HG03565 (cell line): ENCODE measurements around the gene INPP5K.
"Not testable (repeated sequence)": the region's sequence is repeated elsewhere in the genome, so short reads cannot be mapped to it uniquely, and the experiment has no call there.

ENCODE experiments used
- ATAC-seq: cut with Tn5 transposase; IDR thresholded peaks from one replicate; pipeline ENCODE4 v1.9.1; 2021; ENCODE audit warnings: mild to moderate bottlenecking, moderate library complexity; ENCODE audit not compliant: unreplicated experiment

The INPP5K gene

DNA sequence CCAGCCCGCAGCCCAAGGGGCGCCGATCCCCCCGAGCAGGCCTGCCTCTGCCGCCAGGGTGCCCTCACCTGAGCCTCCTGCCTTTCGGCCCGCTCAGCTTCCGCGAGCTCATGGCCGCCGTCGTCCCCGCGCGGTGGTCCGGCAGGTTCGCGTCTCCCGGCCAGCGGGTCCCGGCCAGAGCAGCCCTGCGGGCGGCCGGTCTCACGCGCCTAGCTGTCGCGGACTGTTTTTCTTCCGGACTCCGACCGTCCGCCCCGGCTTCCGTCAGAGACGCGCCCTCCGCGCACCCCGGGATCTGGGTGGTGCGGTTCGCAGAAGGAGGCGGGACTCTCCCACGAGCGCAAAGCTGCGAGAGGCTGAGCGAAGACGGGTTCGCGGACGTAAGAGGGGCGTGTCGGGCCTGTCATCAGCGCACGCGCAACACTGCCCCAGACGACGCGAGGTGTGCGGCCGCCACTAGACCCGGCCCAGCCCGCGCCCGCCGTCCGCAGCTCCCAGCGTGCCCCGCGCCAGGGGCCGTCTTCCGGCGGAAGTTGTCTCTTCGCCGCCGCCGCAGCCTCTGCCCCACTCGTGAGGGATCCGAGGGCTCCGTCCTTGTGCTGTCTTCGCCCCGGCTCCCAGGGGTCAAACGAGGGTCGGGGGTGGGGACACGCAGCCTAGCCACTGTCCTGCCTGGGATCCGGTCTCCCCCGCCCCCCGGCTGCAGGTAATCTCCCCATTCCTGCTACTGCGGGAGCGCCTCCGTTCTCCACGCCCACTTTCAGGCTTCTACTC lies at the start of gene INPP5K:
Gene INPP5K (minus strand): TSS at position 225 of the 774 bp plus-strand sequence. CDS start 113 bp downstream, at position 112.
- ATAC-seq = peak; percentile 91

DNA sequence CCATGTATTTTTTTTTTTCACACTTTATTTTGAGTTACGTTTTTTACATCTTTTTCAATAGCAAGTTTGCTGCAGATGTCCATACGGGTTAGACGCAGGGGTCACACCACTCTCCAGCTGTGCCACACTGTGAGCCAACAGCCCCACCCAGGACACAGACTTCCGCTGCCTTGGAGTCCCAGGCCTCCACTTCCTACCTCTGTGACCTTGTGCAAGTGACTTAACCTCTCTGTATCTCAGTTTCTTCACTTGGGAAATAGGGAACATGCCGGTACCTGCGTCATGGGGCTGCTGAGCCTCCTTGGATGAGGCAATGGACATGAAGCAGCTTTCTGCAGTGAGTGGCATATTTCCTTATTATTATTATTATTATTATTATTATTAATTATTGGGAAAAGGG lies 49.5 kb upstream of the INPP5K start:
- no peak for ATAC-seq

DNA sequence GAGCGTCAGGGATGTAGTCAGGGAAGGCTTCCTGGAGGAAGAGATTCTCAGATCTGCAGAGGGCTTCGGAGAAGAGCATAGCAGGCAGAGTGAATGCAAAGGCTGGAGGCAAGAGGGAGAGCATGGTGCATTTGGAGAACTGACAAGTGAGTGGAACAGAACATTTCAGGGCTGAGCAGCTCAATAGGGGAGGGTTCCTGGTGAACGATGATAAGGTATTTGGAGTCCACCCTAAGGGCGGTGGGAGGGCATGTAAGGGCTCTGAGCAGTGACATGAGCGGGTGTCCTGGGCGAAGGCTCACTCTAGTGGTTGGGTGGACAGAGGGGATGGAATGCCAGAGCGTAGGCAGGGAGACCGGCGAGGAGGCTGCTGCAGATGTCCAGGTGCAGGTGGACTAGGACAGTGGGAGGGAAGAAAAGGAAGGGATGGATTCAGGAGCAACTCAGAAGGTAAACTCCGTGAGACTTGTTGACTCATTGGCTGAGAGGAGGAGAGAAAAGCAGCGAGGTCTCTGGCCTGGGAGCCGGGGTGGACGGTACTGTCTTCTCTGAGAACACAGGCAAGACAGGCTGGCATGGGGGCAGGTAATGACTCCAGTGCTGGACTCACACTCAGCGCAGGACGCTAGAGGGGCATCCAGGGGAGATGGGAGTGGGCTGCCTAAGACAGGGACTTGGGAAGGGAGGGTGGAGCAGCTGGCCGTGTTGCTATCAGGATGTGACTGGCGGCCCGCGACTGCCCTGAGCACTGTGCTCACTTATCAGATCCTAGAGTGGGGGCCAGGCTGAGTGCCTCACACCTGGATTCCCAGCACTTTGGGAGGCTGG lies 47.6 kb upstream of the INPP5K start:
- ATAC-seq = no peak

DNA sequence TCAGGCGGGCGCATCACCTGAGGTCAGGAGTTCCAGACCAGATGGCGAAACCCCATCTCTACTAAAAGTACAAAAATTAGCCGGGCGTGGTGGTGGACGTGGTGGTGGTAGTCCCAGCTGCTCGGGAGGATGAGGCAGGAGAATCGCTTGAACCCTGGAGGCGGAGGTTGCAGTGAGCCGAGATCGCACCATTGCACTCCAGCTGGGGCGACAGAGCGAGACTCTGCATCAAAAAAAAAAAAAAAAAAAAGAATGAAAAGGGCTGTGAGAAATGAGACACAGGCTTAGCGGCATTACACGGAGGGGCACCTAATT lies 47.0 kb upstream of the INPP5K start:
- ATAC-seq = not testable (repeated sequence)

DNA sequence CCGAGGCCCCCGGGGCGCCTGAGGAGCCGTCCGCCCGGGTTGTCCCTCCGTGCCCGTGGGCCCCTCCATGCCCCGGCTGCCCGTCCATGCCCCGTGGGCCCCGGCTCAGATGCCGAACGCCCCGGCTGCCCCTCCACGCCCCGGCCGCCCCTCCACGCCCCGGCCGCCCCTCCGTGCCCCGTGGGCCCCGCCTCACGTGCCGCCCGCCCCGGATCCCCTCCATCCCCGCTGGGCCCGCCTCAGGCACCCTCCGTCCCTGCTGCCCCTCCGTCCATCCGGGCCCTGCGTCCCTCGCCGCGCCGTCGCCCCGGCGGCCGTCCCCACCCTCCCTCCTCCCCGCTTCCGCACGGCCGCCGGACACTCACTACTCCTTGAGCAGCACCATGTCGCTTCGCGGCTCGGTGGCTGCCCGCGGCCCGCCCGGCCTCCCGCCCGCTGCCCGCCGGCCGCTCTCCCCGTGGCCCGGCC lies 45.8 kb upstream of the INPP5K start:
- peak; percentile 24 for ATAC-seq

DNA sequence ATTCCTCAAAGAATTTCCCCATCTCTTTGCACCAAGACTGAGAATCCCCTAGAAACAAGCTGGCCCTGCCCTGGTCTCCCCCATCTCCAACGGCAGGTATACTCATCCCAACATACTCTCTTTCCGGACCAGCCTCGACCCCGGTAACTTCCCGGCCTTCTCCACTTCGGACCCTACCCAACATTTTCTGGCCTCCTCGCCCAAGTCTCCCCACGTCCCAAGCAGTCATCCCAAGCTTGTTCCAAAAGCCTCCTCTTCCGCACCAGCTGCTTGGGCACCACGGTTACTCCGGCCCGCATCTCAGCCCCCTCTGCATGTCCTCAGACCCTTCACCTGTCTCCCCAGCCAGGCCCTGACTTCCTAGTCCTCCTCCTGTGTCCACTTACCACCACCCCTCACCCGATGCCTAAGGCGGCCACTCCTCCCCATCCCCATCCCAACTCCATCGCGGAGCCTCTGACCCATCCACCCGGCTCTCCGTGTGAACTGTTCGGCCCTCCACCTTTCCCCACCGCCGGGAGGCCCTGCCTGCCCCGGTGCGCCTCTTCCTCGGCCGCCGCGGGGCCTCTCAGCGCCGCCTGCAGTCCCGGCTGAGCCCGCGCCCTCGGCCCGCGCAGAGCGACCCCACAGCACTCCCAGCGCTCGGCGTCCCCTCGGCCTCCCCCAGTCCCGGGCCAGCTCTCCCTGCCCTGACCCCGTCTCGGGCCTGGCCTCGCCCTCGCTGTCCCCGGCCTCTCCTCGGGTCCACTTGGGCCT lies 45.2 kb upstream of the INPP5K start:
- ATAC-seq = no peak

DNA sequence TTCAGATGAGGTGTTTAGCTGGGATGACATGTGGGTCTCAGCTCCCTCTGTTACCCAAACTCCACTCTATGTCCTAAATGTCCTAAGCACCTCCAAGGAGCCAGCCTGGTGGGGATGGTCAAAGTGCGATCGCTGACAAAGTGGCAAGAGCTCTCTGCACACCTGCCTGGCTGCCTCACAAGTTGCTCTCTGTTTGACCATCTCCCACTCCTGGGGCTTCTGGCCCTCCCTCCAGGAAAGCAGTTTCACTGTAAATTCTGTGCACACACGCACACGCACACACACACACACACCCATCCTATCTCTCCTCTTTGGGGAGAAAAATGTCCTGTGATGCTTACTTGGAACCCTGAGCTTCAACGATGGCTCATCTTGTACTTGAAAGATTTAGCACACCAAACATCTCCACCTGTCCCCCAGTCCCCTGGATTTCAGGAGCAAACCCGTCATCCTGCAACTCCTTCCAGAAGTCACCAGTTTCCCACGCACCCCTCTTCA lies 44.5 kb upstream of the INPP5K start:
- no peak for ATAC-seq

DNA sequence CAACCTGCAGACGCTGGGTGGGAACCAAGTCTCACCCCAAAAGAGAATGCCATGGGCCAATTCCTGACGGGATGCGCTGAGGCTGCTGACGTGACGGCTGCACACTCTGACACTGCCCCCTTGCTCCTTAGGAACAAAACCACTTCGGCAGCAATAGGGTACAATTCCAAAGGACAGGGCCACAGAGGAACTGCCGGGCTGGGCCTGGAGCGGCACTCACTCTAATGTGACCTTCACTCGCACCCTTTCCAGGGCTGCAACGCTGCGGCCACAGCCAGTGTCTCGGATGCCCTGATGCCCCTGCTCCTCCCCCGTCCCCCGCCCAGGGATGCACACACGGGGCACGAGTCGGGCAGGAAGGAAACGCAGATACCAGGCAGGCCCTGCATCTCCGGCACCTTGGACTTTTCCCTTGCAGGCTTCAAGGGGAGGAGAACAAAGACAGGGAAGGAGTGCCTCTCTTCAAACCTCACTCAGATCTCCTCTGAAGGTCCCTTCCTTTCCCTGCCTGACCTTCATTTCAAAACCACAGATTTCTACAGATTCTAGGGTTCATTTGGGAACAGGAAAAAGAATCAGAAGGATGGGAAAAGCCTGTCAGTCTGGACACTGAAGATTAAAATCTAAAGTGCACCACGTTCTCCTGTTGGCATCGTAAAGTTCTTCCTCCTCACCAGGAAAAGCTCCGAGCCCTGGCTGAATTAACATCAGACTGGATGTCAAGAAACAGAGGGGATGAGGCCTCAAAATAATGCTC lies 43.9 kb upstream of the INPP5K start:
- no peak for ATAC-seq

DNA sequence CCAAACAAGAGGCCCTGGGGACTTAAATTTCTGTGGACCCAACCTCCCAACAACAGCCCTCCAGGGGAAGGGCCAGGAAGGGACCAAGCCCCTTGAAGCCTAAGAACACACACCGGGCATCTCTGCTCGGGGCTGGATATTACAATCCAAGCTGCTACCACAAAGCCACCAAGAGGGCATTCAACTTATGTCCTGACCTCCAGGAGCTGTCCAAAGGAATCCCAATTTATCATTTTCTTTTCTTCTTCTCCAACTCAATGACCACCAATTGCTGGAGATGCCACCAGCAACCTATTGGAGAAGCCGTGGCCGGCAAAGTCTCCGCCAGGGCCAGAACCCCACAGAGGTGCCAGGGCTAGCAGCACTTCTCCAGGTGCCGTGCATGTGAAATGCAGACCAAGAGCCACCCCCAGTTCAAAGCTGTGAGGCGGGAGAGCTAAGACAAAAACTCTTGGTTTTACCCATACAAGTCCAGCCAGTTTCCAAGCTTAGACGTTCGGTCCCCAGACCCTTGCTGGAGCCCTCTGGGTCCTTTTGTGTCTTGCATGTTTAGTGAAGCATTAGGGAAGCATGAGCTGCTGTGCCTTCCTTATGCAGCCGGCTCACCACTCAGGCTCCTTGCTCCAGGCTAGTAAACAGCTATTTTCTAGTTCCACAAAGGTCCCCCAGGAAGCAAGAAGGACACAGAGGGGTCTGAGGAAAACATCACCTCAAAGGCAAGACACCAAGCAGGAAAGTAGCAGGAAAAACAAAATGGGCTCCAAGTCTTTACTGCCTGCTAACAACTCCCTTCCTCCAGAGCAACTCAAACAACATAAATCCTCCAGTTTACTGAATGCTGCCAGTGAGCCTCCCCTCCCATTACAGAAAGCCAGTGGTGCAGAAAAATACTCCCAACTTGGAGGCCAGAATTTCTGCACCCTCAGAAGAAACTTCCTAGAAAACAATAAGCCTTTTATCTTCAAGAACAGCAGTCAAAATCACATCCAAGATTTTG lies 42.9 kb upstream of the INPP5K start:
- ATAC-seq = no peak

DNA sequence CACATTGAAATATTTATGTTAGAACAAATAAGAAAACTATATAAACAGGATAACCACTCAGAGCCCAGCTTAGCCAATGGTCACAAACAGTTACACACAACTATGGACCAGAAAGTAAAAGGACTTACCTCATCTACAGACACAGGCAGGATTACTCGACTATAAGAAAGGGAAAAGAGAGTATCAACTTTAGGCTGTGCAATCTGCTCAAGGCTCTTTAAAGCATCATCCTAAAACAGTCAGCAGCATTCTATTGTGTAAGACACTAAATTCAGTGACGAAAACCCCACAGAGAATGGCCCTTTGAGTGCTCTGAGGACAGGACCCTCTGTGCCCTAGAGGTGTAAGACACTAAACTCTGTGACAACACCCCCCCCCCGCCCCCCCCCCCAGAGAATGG lies 42.0 kb upstream of the INPP5K start:
- ATAC-seq = no peak

DNA sequence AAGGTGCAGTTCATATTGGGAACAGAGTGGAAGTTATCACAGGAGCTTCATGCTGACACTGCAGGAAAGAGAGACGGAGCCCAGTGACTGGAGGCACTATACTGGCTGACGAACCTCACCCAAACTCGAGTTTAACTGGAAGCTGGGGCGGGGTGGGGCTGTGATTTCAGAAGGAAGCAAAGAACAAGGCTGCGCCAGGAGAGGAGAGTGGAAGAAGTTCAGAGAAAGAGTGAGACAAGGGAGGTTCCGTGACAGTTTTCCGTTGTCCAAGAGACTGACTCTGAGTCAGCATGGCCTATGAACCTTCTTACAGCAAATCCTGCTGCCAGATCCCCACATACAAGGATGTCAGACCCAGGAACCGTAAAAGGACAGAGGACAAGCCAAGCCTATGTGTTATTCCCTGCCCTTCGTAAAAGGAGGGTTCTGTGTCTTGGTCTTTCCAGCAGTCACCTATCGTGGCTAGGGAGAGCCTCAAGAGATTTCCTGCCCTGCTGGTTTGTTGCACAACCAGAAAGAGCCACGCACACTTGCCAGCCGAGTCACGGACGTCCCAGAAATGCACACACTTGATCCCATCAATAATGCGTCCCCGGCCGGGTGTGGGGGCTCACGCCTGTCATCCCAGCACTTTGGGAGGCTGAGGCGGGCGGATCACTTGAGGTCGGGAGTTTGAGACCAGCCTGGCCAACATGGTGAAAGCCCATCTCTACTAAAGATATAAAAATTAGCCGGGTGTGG lies 41.1 kb upstream of the INPP5K start:
- ATAC-seq = no peak

DNA sequence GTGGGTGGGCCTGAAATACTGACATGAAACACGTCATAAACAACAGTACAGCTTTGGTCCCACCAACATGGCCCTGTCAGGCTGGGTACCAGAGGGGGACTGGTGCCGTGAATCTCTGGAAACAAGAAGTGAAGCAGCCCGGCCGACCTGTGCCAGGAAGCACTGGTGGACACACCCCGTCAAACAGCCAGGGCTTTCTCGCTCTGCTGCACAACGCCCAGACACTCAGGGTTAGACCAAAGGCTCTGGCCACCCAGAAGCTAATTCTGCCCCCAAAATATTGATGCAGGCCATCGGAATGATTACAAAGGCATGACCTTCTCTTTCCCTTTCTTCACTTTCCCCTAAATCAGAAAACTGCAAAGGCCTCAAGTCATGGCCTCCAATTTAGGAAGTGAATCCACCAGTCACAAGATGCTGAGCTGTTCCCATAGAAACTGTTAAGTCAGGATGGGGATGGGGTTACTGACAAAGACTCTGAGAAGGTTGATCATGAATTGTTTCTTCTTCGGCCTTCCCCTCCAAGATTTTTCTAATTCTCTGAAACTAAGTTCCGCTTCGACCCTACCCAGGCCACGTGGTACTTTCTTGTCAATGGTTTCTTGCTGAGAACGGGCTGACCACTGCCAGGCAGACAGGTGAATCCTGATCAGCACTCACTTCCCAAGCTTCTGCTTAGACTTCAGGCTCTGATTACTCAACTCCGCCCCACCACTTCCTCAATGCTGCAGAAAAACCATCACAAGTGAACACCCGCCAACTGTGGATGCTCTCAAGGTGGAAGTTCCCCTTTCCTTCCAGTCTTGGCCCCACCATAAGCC lies 39.4 kb upstream of the INPP5K start:
- ATAC-seq = no peak

DNA sequence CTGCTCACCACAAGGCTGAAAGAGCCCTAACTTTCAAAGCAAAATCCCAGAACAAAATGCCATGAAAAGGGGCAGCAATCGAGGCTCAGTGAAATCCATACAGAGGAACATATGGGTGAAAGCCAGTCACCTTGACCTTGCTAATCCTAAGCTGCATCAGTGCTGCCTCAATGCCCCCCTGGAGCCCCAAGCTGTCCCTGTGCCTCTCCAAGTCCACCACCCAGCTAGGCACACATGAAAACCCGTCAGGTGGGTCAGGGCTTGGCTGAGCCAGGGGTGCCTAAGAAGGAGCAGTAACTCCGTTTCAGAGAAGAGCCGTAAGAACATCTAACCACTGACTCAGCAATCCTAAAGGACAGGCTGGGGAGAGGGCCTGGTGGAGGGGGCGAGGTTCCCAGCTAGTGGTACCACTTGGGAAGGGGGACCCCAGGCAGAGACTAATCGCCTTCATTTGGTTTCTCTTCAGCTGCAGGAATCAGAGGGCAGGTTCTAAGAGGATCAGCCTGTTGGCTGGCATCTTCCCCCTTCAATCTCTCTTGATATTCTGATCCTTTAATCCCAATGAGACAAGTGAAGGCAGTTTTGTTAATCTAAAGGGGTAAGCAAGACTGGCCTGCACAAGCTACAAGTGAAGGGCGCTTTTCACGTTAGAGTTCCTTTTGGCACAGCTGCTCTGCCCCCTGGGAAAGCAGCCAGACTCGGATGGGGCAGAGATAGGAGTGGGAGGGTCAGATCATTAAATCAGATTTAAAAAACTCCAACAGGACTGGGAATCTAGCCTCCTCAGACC lies 38.5 kb upstream of the INPP5K start:
- ATAC-seq = no peak

DNA sequence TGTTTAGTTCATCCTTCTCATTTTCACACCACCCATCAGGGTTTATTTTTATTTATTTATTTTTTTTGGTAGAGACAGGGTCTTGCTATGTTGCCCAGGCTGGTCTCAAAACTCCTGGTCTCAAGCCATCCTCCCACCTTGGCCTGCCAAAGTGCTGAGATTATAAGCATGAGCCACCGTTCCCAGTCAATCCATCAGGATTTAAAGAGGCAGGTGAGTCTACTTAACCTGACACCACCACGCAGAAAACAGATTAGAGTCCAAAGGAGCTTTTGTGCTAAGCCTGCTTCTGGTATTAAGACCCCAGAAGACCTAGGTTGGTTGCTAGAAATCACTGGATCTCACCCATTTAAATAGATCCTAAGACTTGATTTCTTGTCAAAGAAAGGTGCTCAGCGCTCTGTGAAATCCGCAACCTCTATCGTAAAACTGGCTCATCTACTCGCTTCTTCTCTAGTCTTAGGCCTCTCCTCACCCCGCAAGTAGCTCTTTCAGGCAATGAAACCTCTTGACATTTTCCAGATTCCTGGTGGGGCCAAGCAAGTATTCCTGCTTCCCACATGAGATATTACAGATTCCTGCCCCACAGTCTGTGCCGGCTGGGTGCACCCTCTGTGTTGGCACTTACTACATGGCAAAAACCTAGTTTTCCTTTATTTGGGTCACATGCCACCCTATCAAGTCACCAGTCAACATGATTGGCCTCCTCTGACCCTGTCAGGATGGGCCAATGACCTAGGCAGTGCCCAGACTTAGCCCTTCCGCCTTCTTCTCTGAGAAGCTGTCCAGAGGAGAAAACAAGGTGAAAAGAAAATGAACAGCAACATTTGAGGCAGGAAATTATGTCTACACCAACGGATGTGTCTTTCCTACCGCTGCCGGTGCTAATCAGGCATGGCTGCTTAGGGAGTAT lies 37.2 kb upstream of the INPP5K start:
- no peak for ATAC-seq

DNA sequence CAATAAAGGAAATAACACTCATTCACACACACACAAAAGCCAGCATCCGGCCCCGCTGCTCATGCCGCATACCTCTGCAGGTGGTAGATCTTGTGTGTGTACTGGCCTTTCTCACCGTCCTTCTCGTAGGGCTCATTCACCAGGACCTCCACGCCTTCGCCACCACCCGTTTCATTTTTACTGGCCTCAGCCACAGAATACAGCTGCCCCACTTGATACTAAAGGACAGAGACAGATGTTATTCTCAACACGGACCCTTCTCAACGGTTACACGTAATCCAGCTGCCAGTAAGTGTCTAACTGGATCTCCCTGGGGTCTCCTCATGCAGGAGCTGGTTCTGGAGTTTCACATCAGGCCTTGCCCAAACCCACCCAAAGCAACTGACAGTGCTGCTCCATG lies 36.5 kb upstream of the INPP5K start:
- ATAC-seq = no peak

DNA sequence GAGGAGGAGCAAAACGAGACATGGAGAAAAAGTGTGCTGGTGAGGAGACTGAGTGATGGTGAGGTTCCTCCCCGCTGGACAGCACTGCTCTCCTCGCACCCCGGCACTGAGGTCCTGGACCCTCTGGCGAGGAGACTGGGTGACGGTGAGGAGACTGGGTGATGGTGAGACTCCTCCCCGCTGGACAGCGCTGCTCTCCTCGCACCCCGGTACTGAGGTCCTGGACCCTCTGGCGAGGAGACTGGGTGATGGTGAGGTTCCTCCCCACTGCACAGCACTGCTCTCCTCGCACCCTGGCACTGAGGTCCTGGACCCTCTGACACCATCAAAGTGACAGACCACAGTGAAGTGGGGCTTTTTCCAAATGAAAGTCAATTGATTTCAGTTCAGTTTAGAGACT lies 35.3 kb upstream of the INPP5K start:
- no peak for ATAC-seq
